ENCODE results near the gene LKAAEAR1. TPM values are rescaled to one million over a fixed set of nuclear protein-coding genes. Genes with fewer than 3 reads are reported as not detected.

LKAAEAR1 gene
- total and polyA plus RNA-seq, 2 of the 13 experiments (the other 11 are each of a cell fraction or from before 2014, with no cell fraction given) = not detected

- TF ChIP-seq ZNF781 (CRISPR knock-in tag; IDR thresholded peaks at IDR 0.05; ENCODE audit: borderline replicate concordance, not compliant biosample characterization) (peak; percentile 37), POLR2AphosphoS5 (IDR thresholded peaks at IDR 0.05; ENCODE audit: low read depth, low read length) (no peak), ZNF33B (CRISPR knock-in tag; IDR thresholded peaks at IDR 0.05) (no peak), DR1 (CRISPR knock-in tag; IDR thresholded peaks at IDR 0.05) (no peak; the same call in 1 of the 2 replicates), ZNF768 (CRISPR knock-in tag; IDR thresholded peaks at IDR 0.05) (peak; percentile 96), NFIB (CRISPR knock-in tag; IDR thresholded peaks at IDR 0.05; ENCODE audit: borderline replicate concordance) (no peak), MIER2 (CRISPR knock-in tag; IDR thresholded peaks at IDR 0.05) (no peak), KDM5B (CRISPR knock-in tag; IDR thresholded peaks at IDR 0.05; ENCODE audit: borderline replicate concordance) (no peak; the same call in 1 of the 2 replicates), SIX4 (CRISPR knock-in tag; IDR thresholded peaks at IDR 0.05) (0 out of 2 replicates have a peak, but pooled peaks have one; percentile 37), CCAR2 (optimal IDR thresholded peaks at IDR 0.05; ENCODE audit: low read depth, low read length) (peak; percentile 7), TCF12 (IDR thresholded peaks at IDR 0.05) (no peak), TCF12 (CRISPR knock-in tag; IDR thresholded peaks at IDR 0.05) (0 out of 2 replicates have a peak, but pooled peaks have one; percentile 13), ZNF724P (CRISPR knock-in tag; IDR thresholded peaks at IDR 0.05; ENCODE audit: borderline replicate concordance) (peak; percentile 61; the same call in 1 of the 2 replicates), ZNF691 (CRISPR knock-in tag; IDR thresholded peaks at IDR 0.05; ENCODE audit: borderline replicate concordance, low read depth) (0 out of 2 replicates have a peak, but pooled peaks have one; percentile 15), ATRX (CRISPR knock-in tag; IDR thresholded peaks at IDR 0.05; ENCODE audit: borderline replicate concordance) (no peak), PHF21A (CRISPR knock-in tag; IDR thresholded peaks at IDR 0.05) (no peak), ZNF704 (CRISPR knock-in tag; IDR thresholded peaks at IDR 0.05; ENCODE audit: borderline replicate concordance) (no peak), RARA (CRISPR knock-in tag; IDR thresholded peaks at IDR 0.05) (peak; percentile 70), ZNF598 (CRISPR knock-in tag; IDR thresholded peaks at IDR 0.05; ENCODE audit: borderline replicate concordance) (no peak), REL (CRISPR knock-in tag; conservative IDR thresholded peaks at IDR 0.05) (no peak), SMYD3 (CRISPR knock-in tag; IDR thresholded peaks at IDR 0.05) (no peak), HNF1B (CRISPR knock-in tag; IDR thresholded peaks at IDR 0.05) (no peak), PITX1 (CRISPR knock-in tag; IDR thresholded peaks at IDR 0.05) (no peak; the same call in 1 of the 2 replicates), ZNF75D (CRISPR knock-in tag; IDR thresholded peaks at IDR 0.05; ENCODE audit: borderline replicate concordance) (no peak; the same call in 1 of the 2 replicates), MYPOP (CRISPR knock-in tag; IDR thresholded peaks at IDR 0.05) (no peak), HCFC1 (IDR thresholded peaks at IDR 0.05; ENCODE audit: low read depth, low read length) (no peak), ZNF530 (CRISPR knock-in tag; IDR thresholded peaks at IDR 0.05; ENCODE audit: low read depth) (no peak)
These were observed 28.1 kb downstream of the LKAAEAR1 start (continued) for GRCh38 chr20:64055893-64056638.

All from HepG2 (cell line).